NCI-H146 (cell line): ENCODE data around the gene AFG1L.
"Not testable (repeated sequence)": the region's sequence is repeated elsewhere in the genome, so short reads cannot be mapped to it uniquely, and the experiment has no call there.

Experiments
- DNase-seq: peaks from one replicate; lab custom pipeline; 2025; lab: John Stamatoyannopoulos, UW

AFG1L gene

DNA sequence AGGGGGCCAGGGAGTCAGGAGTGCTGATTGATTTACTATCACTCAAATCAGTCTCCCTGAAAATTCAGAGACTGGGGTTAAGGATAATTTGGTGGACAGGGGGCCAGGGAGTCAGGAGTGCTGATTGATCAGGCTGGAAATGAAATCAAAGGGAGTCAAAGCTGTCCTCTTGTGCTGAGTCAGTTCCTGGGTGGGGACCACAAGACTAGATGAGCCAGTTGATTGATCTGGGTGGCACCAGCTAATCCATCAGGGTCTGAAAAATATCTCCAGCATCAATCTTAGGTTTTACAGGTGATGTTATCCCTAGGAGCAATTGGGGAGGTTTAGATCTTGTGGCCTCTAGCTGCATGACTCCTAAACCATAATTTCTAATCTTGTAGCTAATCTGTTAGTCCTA lies 6.1 kb upstream of the AFG1L start:
- no peak for DNase-seq

DNA sequence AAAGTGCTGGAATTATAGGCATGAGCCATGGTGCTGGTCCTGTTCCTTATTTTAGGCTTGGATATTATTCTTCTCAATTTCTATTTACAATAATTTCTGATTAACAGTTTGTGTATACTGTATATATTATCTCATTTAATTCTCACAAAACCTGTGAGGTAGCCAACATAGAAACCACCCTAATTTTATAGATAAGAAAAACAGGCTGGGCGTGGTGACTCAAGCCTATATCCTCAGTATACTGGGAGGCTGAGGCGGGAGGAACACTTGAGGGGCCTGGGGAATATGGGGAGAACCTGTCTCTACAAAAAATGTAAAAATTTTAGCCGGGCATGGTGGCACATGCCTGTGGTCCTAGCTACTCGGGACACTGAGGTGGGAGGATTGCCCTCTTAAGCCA lies 3.8 kb upstream of the AFG1L start:
- no peak for DNase-seq

DNA sequence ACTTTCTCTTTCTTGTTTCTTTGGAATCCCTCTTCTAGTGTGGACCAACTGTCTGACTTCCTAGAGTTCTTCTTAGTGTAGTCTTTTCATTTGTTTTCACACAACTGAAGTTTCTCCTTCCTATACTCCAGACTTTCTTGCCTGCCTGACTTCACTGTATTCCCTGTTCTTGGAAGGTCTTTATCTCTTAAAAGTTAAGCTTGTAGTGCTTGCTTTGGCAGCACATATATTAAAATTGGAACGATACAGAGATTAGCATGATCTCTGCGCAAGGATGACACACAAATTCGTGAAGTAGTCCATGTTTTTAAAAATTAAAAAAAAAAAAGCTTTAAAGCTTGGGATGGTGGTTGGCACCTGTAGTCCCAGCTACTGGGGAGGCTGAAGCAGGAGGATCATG lies 2.3 kb upstream of the AFG1L start:
- not testable (repeated sequence) for DNase-seq

DNA sequence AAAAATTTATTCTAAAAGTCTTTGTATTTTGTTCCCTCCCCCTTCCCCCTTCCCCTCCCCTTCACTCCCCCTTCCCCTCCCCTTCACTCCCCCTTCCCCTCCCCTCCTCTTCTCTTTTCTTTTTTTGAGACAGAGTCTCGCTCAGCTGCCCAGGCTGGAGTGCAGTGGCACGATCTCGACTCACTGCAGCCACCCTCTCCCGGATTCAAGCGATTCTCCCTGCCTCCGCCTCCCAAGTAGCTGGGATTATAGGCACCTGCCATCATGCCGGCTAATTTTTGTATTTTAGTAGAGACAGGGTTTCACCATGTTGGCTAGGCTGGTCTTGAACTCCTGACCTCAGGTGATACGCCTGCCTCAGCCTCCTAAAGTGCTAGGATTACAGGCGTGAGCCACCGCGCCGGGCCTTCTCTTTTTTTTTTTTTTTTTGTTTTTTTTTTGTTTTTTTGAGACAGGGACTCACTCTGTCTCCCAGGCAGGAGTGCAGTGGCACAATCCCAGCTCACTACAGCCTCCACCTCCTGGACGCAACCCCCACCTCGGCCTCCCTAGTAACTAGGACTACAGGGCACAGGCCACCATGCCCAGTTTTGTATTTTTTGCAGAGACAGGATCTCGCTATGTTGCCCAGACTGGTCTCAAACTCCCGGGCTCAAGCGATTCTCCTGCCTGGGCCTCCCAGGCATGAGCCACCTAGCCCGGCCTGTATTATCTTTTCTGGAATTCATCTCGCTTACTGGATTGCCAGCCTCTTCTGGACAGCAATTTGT lies 1.1 kb upstream of the AFG1L start:
- no peak for DNase-seq

DNA sequence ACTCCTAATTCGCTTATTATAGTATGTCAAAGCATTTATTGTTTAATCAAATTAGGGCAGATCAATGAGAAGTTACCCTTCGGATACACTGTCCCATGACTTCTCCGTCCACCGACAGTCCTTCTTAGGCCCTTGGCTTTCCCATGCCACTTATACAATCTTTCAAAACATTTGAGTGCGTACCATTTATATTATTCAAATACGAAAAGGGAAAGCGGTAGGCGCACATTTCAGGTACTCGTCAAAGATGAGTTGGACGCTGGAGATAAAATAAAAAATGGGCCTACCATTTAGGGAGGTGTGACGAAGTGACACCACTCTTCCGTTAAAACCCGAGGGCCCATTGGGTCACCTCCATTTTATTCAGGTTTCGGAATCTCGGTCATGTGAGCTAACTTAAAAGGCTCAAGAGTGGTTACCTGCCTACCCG lies 542 bp upstream of the AFG1L start:
- DNase-seq, result no peak

DNA sequence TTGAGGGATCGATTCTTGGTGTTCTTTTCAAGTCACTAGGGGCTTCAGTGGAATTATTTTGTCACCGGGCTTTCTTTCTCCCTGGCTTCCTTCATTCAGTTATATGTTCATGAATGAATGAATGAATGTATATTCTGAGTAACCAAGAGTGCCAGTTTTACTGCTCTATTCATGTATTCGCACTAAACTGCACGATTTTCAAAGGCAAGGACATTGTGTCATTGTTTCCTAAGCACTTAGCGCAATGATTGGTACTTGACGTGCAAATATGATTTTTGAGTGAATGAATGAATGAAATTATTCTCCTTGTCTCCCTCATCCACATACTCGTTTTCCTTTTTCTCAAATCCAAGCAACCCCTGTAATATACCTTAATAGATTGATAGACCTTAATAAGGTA lies 822 bp downstream of the AFG1L start:
- DNase-seq, result no peak

DNA sequence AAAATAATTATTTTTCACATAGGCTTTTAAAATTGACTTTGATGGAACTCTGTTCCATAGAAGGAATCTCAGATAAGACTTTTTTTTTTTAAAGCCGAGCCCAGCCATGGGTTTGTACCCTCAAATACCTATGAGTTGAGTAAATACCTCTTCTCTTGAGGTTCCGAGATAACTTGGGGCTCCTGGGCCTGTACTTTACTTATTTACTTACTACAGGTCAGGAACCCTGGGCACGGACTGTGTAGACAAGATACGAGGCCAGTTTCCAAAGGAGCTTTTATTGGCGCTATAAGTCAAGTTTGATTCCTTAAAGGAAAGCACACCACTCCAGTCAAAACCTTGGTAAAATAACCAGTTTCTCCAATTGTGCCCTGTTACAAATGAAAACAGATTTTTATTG lies 7.5 kb downstream of the AFG1L start:
- DNase-seq, result no peak

DNA sequence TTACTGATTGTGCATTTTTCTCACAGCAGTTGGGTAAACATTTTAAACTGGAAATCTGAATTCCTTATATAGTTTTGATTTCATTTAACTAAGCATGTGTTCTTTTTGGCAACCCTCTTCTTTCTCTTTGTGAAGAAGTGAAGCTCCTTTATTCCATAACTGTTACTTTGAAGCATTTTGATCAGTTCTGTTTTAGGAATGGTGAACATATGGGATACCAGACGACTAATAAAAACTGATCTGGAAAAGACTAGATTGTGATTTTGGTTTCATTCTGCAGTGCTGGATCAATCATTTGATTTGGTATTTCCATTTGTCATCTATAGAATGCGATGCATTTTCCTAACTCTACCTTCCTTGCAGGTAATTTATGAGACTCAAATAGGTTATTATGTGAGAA lies 9.8 kb downstream of the AFG1L start:
- DNase-seq, result no peak

DNA sequence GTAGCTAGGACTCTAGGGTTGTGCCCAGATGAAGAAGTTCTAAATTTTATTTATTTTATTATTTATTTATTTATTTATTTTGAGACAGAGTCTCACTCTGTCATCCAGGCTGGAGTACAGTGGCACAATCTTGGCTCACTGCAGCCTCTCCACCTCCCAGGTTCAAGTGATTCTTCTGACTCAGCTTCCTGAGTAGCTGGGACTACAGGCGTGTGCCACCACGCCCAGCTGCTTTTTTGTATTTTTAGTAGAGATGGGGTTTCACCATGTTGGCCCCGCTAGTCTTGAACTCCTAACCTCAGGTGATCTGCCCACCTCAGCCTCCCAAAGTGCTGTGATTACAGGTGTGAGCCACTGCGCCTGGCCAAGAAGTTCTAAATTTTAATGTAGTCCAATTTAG lies 13.8 kb downstream of the AFG1L start:
- not testable (repeated sequence) for DNase-seq

DNA sequence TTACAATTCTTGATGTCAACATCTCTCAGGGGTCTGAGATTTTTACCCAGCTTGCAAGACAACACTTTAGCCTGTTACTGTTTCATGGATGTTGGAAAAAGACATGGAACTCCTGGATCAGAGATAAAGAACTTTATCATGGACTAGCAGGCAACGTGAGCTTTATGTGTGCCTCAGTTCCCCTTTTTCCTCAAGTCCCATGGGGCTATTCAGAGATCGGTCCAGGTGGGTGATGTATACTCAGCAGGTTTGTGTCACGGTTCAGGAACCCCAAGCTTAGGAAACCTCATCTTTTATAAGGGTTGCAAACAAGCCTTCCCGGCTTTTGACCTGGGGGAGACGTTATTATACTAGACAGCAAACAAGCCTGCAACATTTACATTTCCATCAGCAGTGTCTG lies 15.0 kb downstream of the AFG1L start:
- no peak for DNase-seq

DNA sequence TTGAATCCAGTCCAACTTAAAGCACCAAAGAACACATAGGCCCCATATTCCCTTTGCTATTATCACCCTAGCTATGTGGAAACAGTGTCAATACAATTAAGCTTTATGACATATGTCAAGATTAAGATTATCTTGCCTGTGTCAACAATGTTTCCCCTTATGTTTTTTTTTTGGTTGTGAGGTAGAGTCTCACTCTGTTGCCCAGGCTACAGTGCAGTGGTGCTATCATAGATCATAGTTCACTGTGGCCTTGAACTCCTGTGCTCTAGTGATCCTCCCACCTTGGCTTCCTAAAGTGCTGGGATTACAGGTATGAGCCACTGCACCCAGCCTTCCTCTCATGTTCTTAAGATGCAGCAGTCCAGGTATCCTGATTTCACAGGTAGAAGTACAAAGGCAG lies 17.8 kb downstream of the AFG1L start:
- no peak for DNase-seq

DNA sequence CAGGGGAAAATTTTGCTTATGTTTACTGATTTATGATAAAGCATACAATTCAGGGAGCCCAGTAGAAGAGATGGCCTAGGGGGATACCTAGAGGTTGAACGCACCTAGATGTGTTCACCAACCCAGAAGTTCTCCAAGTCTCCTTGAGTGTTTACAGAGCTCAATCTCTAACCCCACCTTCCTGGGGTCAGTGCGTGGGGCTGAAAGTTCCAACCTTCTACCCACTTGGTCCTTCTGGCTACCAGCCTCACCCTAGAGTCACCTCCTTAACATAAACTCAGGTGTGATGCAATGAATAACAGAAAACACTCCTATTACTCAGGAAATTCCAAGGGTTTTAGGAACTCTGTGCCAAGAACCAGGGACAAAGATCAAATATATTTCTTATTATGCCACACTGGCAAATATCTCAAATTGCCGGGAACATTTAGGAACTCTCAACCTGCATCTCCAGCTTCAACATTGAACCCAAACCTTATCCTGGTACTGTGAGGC lies 26.4 kb downstream of the AFG1L start:
- no peak for DNase-seq

DNA sequence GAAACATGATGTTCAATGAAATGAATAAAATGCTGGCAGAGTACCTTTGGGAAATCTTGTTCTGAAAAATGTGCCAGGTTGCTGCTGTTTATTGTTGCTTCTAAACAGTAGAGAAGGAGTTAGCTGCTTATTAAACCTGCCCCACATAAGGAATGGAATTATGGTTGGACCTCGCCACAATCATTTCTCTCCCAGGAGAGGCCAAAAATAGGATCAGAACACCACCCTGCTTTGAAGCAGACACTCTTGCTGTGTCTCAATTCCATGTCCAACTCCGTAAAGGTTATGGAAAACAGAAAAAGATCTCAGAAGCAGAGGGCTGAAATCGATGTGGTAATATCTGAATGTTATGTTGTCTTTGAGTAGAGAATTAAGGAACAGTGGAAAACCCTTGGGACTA lies 27.9 kb downstream of the AFG1L start:
- no peak for DNase-seq

DNA sequence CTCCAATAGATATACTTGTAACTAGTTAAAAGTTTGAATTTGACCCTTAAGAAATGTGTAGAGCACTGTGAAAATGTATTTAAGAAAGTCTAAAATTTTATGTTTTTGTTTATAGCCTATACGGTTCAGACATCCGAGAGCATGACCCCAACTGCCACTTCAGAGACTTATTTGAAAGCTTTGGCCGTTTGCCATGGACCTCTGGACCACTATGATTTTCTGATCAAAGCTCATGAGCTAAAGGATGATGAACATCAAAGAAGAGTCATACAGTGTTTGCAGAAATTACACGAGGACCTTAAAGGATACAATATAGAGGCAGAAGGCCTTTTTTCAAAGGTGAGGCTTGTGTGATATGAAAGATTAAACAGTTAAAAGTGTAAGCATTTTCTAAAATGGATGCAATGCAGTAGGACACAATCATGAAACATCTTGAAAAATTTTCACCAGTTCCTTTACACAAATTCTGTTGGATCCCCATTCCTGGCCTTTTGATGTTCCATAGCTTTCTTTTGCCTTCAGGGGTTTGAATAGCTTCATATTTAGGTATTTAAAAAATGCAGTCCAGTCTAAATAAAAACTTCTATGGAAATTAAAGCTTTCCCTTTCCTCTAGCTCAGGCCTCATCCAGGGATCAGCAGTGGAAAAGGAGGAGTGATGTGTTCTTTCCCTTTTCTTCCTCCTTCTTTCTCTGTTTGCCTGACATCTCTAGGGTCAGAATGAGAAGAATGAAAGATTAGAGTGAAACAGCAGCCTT lies 29.0 kb downstream of the AFG1L start:
- DNase-seq, result no peak

DNA sequence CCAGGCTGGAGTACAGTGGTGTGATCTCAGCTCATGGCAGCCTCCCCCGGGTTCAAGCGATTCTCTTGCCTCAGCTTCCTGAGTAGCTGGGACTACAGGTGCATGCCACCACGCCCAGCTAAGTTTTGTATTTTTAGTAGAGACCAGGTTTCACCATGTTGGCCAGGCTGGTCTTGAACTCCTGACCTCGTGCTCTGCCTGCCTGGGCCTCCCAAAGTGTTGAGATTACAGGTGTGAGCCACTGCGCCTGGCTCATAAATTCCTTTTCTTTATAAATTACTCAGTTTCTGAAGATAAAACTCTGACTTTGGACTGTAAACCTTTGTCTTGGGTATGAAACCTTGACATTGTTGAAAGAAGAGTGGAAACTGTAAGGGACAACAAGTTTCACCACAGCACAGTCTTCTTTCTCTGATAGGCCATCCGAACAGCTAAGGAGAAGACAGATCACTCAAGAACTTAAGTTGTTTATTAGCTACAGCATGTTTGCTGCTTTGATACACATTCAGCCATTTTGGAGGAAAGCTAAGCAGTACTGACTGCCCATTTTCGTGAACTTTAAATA lies 35.4 kb downstream of the AFG1L start:
- not testable (repeated sequence) for DNase-seq

DNA sequence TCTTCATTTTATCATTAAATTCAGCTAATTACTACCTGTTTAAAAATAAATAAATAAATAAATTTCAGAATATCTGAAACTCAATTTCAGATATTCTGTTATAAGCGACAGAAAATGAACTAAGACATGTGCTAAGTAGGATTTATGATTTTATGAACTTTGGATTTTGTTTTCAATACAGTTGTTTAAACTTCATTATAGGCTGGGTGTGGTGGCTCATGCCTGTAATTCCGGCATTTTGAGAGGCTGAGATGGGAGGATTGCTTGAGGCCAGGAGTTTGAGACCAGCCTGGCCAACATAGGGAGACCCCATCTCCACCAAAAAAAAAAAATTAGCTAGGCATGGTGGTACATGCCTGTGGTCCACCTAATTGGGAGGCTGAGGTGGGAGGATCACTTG lies 36.0 kb downstream of the AFG1L start:
- DNase-seq, result no peak

DNA sequence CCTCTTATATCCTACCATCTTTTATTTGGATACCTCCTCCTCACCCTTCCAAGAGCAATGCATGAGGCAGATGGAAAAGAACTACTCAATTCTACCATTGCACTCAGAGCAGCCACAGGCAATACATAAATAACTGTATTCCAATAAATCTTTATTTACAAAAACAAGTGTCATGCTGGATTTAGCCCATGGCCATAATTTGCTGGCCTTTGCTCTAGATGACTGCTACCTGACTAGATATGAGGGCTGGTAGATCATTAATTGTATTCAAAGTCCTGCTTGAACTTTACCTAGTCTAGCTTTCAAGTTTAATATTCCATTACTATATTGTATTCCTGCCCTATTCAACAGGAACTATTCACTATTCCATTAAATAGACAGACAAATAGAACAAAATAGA lies 37.1 kb downstream of the AFG1L start:
- DNase-seq, result no peak

DNA sequence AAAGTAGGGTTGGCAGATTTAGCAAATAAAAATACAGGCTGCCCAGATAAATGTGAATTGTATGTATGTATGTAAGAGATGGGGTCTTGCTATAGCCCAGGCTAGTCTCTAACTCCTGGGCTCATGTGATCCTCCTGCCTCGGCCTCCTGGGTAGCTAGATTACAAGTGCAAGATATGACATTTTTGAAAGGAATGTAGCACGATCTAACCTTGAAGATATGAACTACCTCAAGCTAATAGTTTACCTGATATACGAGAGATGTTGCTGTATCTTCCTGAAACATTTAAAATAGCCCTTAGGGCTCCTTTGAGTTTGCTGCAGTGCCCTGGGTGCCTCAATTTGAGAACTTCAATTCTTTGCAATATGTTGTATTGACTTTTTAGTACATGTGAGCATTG lies 42.1 kb downstream of the AFG1L start:
- no peak for DNase-seq

DNA sequence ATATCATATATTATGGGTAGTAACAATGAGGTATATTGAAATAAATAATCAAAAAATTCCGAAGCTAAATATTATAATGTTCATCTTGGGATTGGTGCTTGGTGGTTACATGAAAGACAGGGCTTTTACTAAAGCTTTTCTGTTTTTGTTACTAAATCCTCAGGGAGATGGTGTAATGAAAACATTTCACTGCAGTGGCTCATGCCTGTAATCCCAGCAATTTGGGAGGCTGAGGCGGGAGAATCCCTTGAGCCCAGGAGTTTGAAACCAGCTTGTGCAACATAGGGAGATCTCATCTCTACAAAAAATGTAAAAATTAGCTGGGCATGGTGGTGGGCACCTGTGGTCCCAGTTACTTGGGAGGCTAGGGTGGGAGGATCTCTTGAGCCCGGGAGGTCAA lies 42.9 kb downstream of the AFG1L start:
- no peak for DNase-seq

DNA sequence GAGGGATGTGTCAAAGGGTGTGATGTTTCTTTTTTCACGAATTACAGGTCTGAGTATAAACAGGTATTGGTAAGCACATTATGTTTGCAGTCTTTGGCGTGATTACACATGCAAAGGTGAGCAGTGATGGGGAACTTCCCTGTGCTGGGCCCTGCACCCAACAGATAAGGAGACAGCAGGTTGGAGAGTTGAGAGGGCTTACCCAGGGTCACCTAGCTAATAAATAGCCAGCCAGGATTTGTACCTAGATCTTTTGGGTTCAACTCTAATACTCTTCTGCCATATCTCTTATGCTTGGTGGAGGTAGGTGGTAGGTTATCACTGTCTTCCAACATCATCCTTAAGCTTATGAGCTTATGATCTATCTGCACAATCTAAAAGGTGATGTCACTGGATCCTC lies 46.5 kb downstream of the AFG1L start:
- DNase-seq, result no peak

DNA sequence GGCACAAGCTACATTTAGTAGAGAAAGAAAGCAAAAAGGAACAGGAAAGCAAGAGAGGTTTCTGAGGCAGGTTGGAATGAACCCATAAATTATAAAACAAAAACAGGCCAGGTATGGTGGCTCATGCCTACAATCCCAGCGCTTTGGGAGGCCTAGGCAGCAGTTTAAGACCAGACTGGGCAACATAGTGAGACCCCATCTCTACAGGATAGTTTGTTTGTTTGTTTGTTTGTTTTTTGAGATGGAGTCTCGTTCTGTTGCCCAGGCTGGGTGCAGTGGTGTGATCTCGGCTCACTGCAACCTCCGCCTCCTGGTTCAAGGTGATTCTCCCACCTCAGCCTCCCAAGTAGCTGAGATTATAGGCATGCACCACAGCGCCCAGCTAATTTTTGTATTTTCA lies 49.0 kb downstream of the AFG1L start:
- no peak for DNase-seq

DNA sequence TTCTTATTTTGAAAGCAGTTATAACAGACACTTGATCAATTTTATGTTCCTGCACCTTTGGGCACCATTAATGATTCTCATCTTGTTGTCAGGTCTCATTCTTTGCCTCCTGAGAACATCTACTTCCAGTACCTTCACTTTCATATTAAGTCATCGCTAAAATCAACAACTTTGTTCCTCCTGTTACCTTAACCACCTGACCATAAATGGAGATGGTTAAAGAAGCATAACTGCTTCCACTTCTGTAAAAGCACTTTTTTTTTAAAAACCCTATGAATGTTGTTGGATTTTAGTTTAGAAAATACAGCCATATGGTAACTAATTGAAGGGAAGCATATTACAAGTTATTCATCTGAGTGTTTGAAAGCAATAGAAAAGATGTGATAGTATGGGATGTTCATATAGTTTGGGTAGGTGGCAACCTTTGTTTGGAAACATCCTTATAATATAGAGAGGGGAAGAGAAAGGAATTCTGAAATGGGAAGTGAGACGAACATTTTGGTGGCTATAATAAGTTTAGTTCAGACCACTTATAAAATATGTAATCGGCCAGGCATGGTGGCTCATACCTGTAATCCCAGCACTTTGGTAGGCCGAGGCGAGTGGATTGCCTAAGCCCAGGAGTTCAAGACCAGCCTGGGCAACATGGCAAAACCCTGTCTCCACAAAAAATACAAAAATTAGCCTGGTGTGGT lies 53.9 kb downstream of the AFG1L start:
- DNase-seq, result no peak

DNA sequence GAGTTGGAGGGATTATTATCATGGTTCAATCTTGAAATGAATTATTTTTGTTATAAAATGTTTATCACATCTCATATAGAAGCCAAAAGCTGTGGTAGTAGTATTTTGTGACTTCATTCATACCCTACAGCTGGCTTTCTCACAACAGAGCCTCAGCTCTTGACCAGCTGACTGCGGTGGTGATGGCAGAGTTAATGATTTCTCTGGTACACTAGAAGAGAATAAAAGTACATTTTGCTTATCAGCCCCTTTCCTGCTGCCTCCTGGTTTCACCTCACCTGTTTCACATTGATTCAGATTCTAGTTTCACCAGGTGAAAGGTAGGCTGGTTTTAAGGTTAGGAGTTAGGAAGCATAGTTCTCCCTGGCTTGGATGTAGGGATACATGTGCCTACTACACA lies 55.7 kb downstream of the AFG1L start:
- no peak for DNase-seq
